HG03520 (cell line): Measurements from ENCODE around the gene ZEB2.

Source experiments
- ATAC-seq: cut with Tn5 transposase; IDR thresholded peaks from one replicate; pipeline ENCODE4 v1.9.1; 2021; ENCODE audit warnings: mild to moderate bottlenecking, moderate library complexity; ENCODE audit not compliant: unreplicated experiment

The ZEB2 gene

GRCh38 chr2:144453486-144454158 lies 66.3 kb downstream of the ZEB2 start:
- ATAC-seq: no peak

- ATAC-seq: no peak
Measured at GRCh38 chr2:144452989-144453336, 67.0 kb downstream of the ZEB2 start.

GRCh38 chr2:144452169-144452988 lies 67.5 kb downstream of the ZEB2 start:
- ATAC-seq: no peak

GRCh38 chr2:144451443-144451842 lies 68.5 kb downstream of the ZEB2 start:
- ATAC-seq: no peak

GRCh38 chr2:144449028-144449406 lies 70.9 kb downstream of the ZEB2 start:
- ATAC-seq: no peak

- no peak for ATAC-seq
Measured at GRCh38 chr2:144448389-144449027, 71.4 kb downstream of the ZEB2 start.

GRCh38 chr2:144447535-144447934 lies 72.4 kb downstream of the ZEB2 start:
- no peak for ATAC-seq

- no peak for ATAC-seq
Measured at GRCh38 chr2:144446136-144446535, 73.8 kb downstream of the ZEB2 start.

- ATAC-seq: no peak
Measured at GRCh38 chr2:144445196-144445595, 74.7 kb downstream of the ZEB2 start.

- ATAC-seq: no peak
Measured at GRCh38 chr2:144443837-144444817, 75.8 kb downstream of the ZEB2 start.

GRCh38 chr2:144441711-144442141 lies 78.2 kb downstream of the ZEB2 start:
- no peak for ATAC-seq

- ATAC-seq: no peak
Measured at GRCh38 chr2:144439993-144440392, 79.9 kb downstream of the ZEB2 start.

GRCh38 chr2:144438801-144439631 lies 80.9 kb downstream of the ZEB2 start:
- ATAC-seq: no peak

GRCh38 chr2:144437636-144438035 lies 82.3 kb downstream of the ZEB2 start:
- no peak for ATAC-seq

- ATAC-seq: no peak
Measured at GRCh38 chr2:144434425-144435222, 85.3 kb downstream of the ZEB2 start.

GRCh38 chr2:144432921-144433320 lies 87.0 kb downstream of the ZEB2 start:
- no peak for ATAC-seq

- ATAC-seq: no peak
Measured at GRCh38 chr2:144431998-144432397, 87.9 kb downstream of the ZEB2 start.

GRCh38 chr2:144431392-144431783 lies 88.5 kb downstream of the ZEB2 start:
- ATAC-seq: no peak

GRCh38 chr2:144430722-144431391 lies 89.1 kb downstream of the ZEB2 start:
- peak; percentile 94 for ATAC-seq
